ENCODE measurements around the gene HMGB3.
A peak's percentile ranks its signal among the peaks of the same experiment; 100 is the strongest.

Gene HMGB3

DNA sequence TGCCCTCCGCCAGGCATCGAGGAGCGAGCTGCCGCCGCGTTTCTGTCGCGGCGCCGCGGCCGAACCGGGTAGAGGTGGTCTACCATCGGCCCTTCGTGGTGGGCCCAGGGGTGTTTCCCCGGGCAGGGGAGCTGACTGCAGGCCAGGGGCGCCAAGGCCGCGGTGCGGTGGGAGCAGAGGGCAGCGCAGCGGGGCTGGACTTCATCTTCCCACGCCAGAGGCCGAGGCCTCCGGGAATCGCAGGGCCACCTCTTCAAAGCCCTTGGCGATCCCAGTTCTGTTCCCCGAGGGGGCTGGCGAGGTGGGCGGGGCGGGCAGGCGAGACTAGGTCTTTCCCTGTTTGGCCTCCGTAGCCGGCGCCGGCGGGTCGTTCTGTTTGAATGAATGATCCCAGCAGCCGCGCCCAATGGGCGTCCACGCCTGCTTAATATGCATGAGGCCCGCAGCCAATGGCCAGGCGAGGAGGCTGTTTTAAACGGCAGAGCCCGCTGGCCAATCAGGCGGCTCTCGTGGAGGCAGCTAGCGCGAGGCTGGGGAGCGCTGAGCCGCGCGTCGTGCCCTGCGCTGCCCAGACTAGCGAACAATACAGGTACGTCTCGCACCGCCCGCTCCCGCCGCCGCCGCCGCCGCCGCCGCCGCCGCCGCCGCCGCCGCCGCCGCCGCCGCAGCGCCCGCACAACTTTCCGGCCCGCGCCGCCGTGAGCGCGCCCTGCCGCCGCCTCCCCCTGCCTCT lies at the start of gene HMGB3:
TSS of gene HMGB3 (plus strand) at position 548 of the 733 bp plus-strand sequence. CDS start 2,265 bp downstream, outside the sequence.
- peak within 1 kb of the TSS; percentile 34 for H3K9ac ChIP-seq (ENCODE audit: low read length)
- peaks cover 5% of the 10 kb centered on the region for H3K27me3 ChIP-seq (replicated peaks; ENCODE audit: control insufficient read depth, insufficient read depth, low read length)
- DNase-seq (ENCODE audit: low read depth) = peak; percentile 95
- no peaks in the 10 kb centered on the region for H3K4me1 ChIP-seq (ENCODE audit: control insufficient read depth, insufficient read depth, low read length)
- H3K9me3 ChIP-seq (ENCODE audit: control insufficient read depth, low read length) = no peaks in the 10 kb centered on the region
- H3K36me3 ChIP-seq (ENCODE audit: control insufficient read depth, insufficient read depth, low read length, severe bottlenecking) = peaks cover 4% of the 10 kb centered on the region
- peak within 1 kb of the TSS; percentile 73 for H3K4me3 ChIP-seq (ENCODE audit: low read length)

DNA sequence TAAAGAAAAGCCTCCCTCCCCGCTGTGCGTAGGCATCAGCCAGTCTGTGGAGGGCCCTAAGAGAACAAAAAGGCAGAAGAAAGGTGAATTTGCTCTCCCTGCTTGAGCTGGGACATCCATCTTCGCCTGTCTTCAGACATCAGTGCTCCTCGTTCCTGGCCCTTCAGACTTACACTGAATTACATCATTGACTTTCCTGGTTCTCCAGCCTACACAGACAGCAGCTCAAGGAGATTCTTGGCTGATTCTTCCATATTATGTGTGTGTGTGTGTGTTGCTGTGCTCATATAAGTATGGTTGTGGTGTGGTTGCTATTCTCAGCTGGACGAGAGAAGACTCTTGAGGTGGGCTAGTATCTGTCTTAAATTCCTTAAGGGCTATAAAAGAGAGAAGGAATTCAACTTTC lies 49.2 kb upstream of the HMGB3 start:
- Histone ChIP-seq H3K4me1 (ENCODE audit: control insufficient read depth, insufficient read depth, low read length) (no peaks in the 10 kb centered on the region), H3K4me3 (ENCODE audit: low read length) (no peak overlapping the region), H3K9me3 (ENCODE audit: control insufficient read depth, low read length) (no peaks in the 10 kb centered on the region), H3K27me3 (replicated peaks; ENCODE audit: control insufficient read depth, insufficient read depth, low read length) (no peaks in the 10 kb centered on the region), H3K9ac (ENCODE audit: low read length) (no peak overlapping the region), H3K36me3 (ENCODE audit: control insufficient read depth, insufficient read depth, low read length, severe bottlenecking) (no peaks in the 10 kb centered on the region)
- DNase-seq (ENCODE audit: low read depth) = no peak

DNA sequence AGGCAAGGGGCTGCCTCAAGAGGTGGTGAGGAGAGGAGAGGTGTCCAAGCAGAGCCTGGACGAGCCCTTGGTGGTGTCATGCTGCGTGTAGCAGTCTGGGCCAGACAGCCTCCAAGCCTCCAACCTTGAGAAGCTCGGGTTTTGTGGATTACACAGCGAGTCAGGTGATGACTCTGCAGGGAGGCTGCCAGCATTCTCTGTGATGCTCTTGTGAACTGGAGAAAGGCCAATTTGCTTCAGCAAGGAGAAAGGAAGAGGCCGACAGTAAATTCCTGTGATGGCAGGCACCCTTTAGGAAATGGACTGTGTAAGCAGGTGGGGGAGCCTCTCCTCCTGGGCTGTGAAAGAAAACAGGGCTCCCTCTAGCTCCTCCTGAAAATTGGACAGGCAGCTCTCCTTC lies 48.7 kb upstream of the HMGB3 start:
- DNase-seq (ENCODE audit: low read depth) = peak; percentile 52
- H3K9me3 ChIP-seq (ENCODE audit: control insufficient read depth, low read length) = no peaks in the 10 kb centered on the region
- H3K4me3 ChIP-seq (ENCODE audit: low read length) = no peak overlapping the region
- no peak overlapping the region for H3K9ac ChIP-seq (ENCODE audit: low read length)
- H3K27me3 ChIP-seq (replicated peaks; ENCODE audit: control insufficient read depth, insufficient read depth, low read length) = no peaks in the 10 kb centered on the region
- no peaks in the 10 kb centered on the region for H3K4me1 ChIP-seq (ENCODE audit: control insufficient read depth, insufficient read depth, low read length)
- no peaks in the 10 kb centered on the region for H3K36me3 ChIP-seq (ENCODE audit: control insufficient read depth, insufficient read depth, low read length, severe bottlenecking)

DNA sequence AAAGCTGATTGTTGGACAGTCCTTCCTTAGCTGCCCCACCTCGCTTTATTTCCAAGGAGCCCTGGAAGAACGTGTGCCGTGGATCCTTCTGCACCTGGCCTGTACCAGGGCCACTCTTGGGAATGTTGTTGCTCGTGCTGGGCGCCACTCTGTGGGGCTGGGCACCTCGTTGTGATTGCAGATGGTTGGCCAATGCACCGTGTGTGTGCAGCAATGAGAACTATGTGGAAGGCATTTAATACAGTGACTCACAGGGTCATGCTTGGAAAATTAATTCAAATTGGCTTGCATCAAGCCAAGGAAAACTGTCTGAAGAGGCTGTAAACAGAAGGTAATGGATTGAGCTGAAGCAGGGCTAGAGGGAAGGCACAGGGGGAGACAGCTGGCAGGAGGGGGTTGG lies 47.7 kb upstream of the HMGB3 start:
- Histone ChIP-seq H3K36me3 (ENCODE audit: control insufficient read depth, insufficient read depth, low read length, severe bottlenecking) (no peaks in the 10 kb centered on the region), H3K4me3 (ENCODE audit: low read length) (no peak overlapping the region), H3K27me3 (replicated peaks; ENCODE audit: control insufficient read depth, insufficient read depth, low read length) (no peaks in the 10 kb centered on the region), H3K4me1 (ENCODE audit: control insufficient read depth, insufficient read depth, low read length) (no peaks in the 10 kb centered on the region), H3K9me3 (ENCODE audit: control insufficient read depth, low read length) (no peaks in the 10 kb centered on the region), H3K9ac (ENCODE audit: low read length) (no peak overlapping the region)
- DNase-seq (ENCODE audit: low read depth) = peak; percentile 81

DNA sequence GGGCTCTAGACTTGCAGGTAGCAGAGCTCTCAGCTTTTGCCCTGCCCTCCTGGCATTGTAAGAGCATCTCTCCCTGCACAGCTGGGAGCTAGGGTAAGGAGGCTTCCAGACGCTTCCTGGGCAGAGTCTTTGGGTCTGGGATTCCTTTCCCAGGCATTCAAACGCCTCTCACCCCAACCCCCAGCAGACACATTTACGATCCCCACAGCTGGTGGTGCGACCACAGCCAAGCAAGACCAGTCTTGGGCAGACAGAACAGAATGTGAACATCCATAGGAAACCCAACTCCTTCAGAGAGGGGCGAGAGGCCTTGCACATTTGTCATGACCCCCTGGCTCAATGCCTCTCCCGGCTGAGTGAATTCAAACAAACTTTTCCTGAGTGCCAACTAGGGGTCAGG lies 46.6 kb upstream of the HMGB3 start:
- Histone ChIP-seq H3K9me3 (ENCODE audit: control insufficient read depth, low read length) (no peaks in the 10 kb centered on the region), H3K4me3 (ENCODE audit: low read length) (no peak overlapping the region), H3K36me3 (ENCODE audit: control insufficient read depth, insufficient read depth, low read length, severe bottlenecking) (no peaks in the 10 kb centered on the region), H3K9ac (ENCODE audit: low read length) (no peak overlapping the region), H3K4me1 (ENCODE audit: control insufficient read depth, insufficient read depth, low read length) (no peaks in the 10 kb centered on the region), H3K27me3 (replicated peaks; ENCODE audit: control insufficient read depth, insufficient read depth, low read length) (peaks cover 6% of the 10 kb centered on the region)
- no peak for DNase-seq (ENCODE audit: low read depth)

DNA sequence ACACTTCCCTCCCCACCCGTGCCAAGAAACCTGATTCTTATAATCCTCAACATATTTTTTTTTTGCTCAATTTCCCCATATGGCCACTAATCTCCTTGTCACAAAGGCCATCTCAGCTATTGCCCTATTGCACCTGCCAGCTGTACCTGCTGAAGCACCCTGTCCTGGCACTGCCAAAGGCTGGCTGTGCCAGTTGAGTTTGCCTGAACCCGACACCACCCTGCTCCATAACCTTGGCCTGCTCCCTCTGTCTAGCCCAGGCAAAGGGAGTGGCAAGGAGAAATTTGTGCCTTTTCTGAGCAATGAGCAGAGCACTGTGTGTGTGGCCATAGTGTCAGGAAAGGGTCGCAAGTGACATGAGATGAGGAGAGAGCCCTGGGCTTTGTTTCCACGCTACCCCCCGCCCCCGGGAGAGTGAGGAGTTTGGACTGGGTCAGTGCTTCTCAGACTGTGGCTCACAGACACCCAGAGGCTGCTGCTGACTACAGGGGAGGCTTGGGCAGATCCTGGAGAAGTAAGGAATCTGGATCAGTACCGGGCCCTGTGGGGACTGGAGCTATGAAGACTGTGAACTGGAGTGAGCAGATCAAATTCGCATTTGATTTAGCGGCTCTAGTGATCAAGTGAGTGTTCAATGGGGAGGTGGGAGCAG lies 42.2 kb upstream of the HMGB3 start:
- no peak overlapping the region for H3K9ac ChIP-seq (ENCODE audit: low read length)
- no peak overlapping the region for H3K4me3 ChIP-seq (ENCODE audit: low read length)
- H3K36me3 ChIP-seq (ENCODE audit: control insufficient read depth, insufficient read depth, low read length, severe bottlenecking) = no peaks in the 10 kb centered on the region
- no peak for DNase-seq (ENCODE audit: low read depth)
- H3K4me1 ChIP-seq (ENCODE audit: control insufficient read depth, insufficient read depth, low read length) = no peaks in the 10 kb centered on the region
- H3K9me3 ChIP-seq (ENCODE audit: control insufficient read depth, low read length) = no peaks in the 10 kb centered on the region
- peaks cover 25% of the 10 kb centered on the region for H3K27me3 ChIP-seq (replicated peaks; ENCODE audit: control insufficient read depth, insufficient read depth, low read length)

DNA sequence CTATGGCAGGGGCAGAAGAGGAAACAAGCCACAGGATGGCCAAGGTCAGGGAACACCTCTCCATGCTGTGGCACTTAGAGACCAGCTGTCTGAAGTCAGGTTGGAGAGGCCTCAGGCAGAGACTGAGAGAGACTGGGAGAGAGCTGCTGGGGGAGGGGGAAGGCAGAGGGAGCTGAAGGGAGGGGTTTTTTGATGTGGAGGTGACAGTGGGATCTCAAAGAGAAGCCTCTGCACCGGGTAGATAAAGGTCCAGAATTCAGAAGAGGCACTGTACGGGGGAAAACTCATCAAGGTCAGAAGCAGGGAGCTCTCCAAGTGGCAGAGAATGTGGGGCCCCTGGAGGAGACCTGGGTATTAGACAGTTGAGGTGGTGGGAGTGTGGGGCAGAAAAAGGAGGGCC lies 41.6 kb upstream of the HMGB3 start:
- Histone ChIP-seq H3K4me3 (ENCODE audit: low read length) (no peak overlapping the region), H3K9ac (ENCODE audit: low read length) (no peak overlapping the region), H3K27me3 (replicated peaks; ENCODE audit: control insufficient read depth, insufficient read depth, low read length) (peaks cover 29% of the 10 kb centered on the region), H3K4me1 (ENCODE audit: control insufficient read depth, insufficient read depth, low read length) (no peaks in the 10 kb centered on the region), H3K36me3 (ENCODE audit: control insufficient read depth, insufficient read depth, low read length, severe bottlenecking) (no peaks in the 10 kb centered on the region), H3K9me3 (ENCODE audit: control insufficient read depth, low read length) (no peaks in the 10 kb centered on the region)
- DNase-seq (ENCODE audit: low read depth) = no peak

DNA sequence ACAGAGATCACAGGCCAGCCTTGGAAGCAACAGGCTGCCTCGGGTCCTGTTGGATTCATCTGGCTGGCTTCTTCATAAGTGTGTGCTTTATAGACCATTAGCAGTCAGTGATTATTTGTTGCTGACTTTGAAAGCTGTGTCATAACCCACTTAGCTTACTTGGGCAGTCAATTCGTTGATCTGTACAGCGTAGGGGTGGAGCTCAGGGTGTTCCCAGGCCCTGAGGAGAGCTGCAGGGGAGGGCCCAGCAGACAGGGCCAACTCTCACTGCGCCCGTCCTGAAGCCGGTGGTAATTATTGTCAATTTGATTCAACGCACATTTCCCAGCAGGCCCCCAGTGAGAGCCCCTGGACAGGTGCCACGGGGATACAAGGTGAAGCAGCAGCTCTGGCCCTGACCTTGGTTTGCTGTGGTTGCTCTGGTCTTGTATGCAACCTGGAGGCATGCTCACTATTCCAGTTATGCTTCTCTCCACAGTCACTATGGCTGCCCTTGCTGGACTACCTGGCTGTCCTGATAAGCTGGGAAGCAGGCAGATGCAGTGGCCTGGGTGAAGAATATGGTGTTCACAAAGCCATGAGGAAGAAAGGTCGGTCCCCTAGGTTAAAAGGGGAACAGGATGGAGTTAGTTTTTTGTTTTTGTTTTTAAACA lies 40.1 kb upstream of the HMGB3 start:
- H3K4me3 ChIP-seq (ENCODE audit: low read length) = no peak overlapping the region
- no peaks in the 10 kb centered on the region for H3K36me3 ChIP-seq (ENCODE audit: control insufficient read depth, insufficient read depth, low read length, severe bottlenecking)
- peaks cover 3% of the 10 kb centered on the region for H3K9me3 ChIP-seq (ENCODE audit: control insufficient read depth, low read length)
- H3K4me1 ChIP-seq (ENCODE audit: control insufficient read depth, insufficient read depth, low read length) = no peaks in the 10 kb centered on the region
- H3K9ac ChIP-seq (ENCODE audit: low read length) = no peak overlapping the region
- peaks cover 44% of the 10 kb centered on the region for H3K27me3 ChIP-seq (replicated peaks; ENCODE audit: control insufficient read depth, insufficient read depth, low read length)
- DNase-seq (ENCODE audit: low read depth) = no peak

DNA sequence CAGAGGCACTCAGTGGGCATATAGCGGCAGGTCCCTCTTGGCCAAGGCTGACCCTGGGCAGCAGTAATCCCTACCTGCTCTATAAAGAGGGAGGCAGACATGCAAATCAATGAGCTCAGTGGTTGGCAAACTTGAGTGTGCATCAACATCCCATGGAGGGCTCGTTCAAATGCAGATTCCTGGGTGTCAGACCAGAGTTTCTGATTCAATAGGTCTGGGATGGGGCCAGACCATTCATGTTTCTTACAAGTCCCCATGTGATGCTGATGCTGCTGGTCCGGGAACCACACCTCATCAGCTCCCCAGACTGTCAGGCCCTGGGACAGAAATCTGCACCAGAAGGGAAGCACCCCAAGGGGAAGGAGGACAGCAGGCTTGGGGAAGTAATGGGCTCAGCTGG lies 38.9 kb upstream of the HMGB3 start:
- Histone ChIP-seq H3K9me3 (ENCODE audit: control insufficient read depth, low read length) (peaks cover 4% of the 10 kb centered on the region), H3K9ac (ENCODE audit: low read length) (no peak overlapping the region), H3K4me3 (ENCODE audit: low read length) (no peak overlapping the region), H3K36me3 (ENCODE audit: control insufficient read depth, insufficient read depth, low read length, severe bottlenecking) (no peaks in the 10 kb centered on the region), H3K4me1 (ENCODE audit: control insufficient read depth, insufficient read depth, low read length) (no peaks in the 10 kb centered on the region), H3K27me3 (replicated peaks; ENCODE audit: control insufficient read depth, insufficient read depth, low read length) (peaks cover 50% of the 10 kb centered on the region)
- DNase-seq (ENCODE audit: low read depth) = no peak

DNA sequence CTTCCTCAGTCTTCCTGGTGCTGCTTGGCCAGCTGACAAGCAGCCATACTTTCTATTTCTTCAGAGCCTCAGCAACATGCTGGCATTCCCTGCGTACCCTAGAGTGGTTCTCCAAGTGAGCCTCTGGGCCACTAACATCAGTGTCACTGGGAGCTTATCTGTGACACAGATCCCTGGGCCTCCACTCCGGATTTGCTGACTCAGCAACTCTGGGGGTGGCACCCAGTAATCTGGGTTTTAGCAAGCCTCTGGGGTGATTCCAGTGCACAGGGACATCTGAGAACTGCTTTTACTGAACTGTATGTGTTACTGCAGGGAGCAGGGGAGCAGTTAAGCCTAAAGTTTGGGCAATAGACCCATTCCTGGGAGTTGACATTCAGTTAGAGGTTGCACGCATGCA lies 28.2 kb upstream of the HMGB3 start:
- Histone ChIP-seq H3K36me3 (ENCODE audit: control insufficient read depth, insufficient read depth, low read length, severe bottlenecking) (no peaks in the 10 kb centered on the region), H3K4me3 (ENCODE audit: low read length) (no peak overlapping the region), H3K9ac (ENCODE audit: low read length) (no peak overlapping the region), H3K9me3 (ENCODE audit: control insufficient read depth, low read length) (peaks cover 5% of the 10 kb centered on the region), H3K4me1 (ENCODE audit: control insufficient read depth, insufficient read depth, low read length) (no peaks in the 10 kb centered on the region), H3K27me3 (replicated peaks; ENCODE audit: control insufficient read depth, insufficient read depth, low read length) (peaks cover 25% of the 10 kb centered on the region)
- no peak for DNase-seq (ENCODE audit: low read depth)

DNA sequence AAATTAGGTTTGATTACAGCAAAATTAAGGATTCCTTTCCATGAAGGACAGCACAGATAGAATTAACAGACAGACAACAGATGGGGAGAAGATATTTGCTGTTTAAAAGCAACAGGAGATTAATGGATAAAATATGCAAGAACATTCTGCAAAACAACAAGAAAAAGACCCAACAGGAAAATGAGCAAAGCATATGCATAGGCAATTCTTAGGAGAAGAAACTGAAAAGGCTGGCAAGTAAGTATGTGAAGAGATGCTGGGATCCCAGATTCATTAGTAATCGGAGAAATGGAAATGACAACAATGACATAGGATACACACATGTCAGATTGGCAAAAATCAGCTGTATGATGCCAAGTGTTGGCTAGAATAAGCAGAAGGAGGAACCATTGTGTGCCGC lies 27.5 kb upstream of the HMGB3 start:
- no peak for DNase-seq (ENCODE audit: low read depth)
- Histone ChIP-seq H3K27me3 (replicated peaks; ENCODE audit: control insufficient read depth, insufficient read depth, low read length) (peaks cover 28% of the 10 kb centered on the region), H3K4me3 (ENCODE audit: low read length) (no peak overlapping the region), H3K4me1 (ENCODE audit: control insufficient read depth, insufficient read depth, low read length) (no peaks in the 10 kb centered on the region), H3K36me3 (ENCODE audit: control insufficient read depth, insufficient read depth, low read length, severe bottlenecking) (no peaks in the 10 kb centered on the region), H3K9me3 (ENCODE audit: control insufficient read depth, low read length) (peaks cover 5% of the 10 kb centered on the region), H3K9ac (ENCODE audit: low read length) (no peak overlapping the region)
